ENCODE data around the gene KRTAP29-1.
A peak's percentile ranks its signal among the peaks of the same experiment; 100 is the strongest.

KRTAP29-1 gene

DNA sequence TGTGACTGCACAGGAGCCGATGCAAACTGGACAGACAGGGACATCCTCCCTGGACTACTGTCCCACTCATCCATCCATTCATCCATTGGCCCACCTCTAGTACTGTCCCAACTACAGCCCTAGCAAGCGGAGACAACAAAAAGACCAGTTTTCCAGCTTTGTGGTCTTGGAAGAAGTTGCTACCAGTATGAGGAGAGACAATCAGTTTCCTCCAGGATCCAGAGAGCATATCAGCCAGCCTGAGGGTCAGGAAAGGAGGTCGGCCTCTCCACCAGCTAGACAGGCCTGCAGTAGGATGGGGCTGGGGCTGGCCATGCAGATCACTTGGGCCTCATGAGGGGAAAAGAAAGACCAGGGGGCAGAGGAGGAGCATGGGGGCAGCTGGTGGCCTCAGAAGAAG is 31.2 kb upstream of the KRTAP29-1 start:
- TF ChIP-seq, protein P1, sequence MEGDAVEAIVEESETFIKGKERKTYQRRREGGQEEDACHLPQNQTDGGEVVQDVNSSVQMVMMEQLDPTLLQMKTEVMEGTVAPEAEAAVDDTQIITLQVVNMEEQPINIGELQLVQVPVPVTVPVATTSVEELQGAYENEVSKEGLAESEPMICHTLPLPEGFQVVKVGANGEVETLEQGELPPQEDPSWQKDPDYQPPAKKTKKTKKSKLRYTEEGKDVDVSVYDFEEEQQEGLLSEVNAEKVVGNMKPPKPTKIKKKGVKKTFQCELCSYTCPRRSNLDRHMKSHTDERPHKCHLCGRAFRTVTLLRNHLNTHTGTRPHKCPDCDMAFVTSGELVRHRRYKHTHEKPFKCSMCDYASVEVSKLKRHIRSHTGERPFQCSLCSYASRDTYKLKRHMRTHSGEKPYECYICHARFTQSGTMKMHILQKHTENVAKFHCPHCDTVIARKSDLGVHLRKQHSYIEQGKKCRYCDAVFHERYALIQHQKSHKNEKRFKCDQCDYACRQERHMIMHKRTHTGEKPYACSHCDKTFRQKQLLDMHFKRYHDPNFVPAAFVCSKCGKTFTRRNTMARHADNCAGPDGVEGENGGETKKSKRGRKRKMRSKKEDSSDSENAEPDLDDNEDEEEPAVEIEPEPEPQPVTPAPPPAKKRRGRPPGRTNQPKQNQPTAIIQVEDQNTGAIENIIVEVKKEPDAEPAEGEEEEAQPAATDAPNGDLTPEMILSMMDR (IDR thresholded peaks at IDR 0.05; ENCODE audit: borderline replicate concordance, insufficient read depth, low read depth, low read length) = no peak
- H3K4me3 ChIP-seq (ENCODE audit: low read depth, low read length) = no peak overlapping the region

DNA sequence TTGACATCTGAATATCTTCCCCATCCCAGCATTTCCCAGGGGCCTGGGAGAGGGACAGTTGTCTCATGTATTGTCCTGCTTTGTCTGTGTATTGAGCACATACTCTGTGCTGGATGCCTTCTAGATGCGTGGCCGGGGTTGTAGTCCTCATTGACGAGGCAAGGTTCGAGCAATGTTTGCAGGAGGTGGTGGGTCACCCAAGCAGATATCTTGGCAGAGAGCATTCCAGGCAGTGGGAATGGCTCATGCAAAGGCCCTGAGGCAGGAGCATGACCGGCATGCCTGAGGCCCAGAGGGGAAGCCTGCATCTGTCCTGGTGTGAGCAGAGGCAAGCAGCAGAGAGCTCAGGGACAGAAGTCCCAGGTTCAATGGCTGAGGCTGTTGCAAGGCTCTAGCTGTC is 30.4 kb upstream of the KRTAP29-1 start:
- H3K4me3 ChIP-seq (ENCODE audit: low read depth, low read length) = no peak overlapping the region
- TF ChIP-seq, protein P1 (IDR thresholded peaks at IDR 0.05; ENCODE audit: borderline replicate concordance, insufficient read depth, low read depth, low read length) = no peak

DNA sequence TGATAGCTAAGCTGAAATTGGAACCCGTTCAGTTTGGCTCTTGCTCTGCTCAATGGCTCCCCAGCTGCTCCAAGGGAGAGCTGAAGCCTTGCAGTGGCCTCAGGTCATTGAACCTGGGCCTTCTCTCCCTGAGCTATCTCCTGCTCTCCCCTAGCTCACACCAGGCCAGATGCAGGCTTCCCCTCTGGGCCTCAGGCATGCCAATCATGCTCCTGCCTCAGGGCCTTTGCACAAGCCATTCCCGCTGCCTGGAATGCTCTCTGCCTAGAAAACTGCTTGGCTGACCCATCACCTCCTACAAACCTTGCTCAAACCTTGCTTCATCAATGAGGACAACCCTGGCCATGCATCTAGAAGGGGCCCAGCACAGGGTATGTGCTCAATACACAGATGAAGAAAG is 29.6 kb upstream of the KRTAP29-1 start:
- no peak overlapping the region for H3K4me3 ChIP-seq (ENCODE audit: low read depth, low read length)
- TF ChIP-seq, protein P1 (IDR thresholded peaks at IDR 0.05; ENCODE audit: borderline replicate concordance, insufficient read depth, low read depth, low read length) = no peak

DNA sequence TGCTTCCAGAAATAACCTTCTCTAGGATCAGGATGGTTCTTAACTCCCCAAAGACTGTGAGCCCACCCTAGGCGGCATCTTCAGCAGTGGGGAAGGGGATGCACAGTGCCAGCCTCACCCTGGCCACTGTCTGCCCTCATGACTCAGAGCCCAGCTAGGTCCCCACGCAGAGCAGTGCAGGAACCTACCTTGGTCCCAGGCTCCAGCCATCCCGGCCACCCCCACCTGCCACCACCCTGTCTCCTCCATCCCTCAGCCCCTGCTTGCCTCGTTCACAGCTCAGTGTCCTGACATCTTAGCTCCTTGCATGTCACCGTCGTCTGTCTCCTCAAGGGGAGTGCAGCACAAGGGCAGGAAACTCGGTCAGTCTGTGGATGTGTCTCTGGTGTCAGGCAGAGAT is 29.0 kb upstream of the KRTAP29-1 start:
- TF ChIP-seq, protein P1 (IDR thresholded peaks at IDR 0.05; ENCODE audit: borderline replicate concordance, insufficient read depth, low read depth, low read length) = no peak

DNA sequence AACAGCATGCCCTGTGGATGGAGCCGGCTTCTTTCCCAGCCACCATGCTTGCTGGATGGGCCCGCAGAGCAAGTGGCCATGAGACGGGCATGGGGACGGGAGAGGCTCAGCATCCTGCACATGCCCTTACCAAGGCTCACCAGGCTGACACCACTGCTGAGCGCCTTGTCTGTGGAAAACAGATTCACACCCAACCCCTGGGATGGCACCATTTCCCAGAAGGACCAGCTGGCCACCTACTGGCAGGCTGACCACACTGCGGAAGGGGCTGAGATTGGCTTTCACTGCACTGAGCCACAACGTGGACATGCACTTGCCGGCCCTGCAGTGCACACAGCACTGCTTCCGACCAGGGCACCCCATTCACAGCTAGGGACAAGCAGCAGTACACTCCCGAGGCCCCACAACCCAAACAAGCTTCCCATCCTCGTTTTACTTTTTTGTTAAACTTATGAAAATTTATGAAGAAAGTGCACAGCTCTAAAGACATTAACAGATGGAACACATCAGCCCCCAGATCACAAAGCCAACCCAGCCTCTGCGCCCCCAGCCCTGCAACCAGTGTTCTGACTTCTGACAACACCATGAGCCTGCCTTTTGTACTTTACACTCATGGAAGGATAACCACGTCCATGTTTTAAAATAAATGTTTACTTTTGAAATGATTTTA is 26.8 kb upstream of the KRTAP29-1 start:
- TF ChIP-seq, protein P1 (IDR thresholded peaks at IDR 0.05; ENCODE audit: borderline replicate concordance, insufficient read depth, low read depth, low read length) = peak; percentile 65; the same call in 1 of the 2 replicates
- H3K4me3 ChIP-seq (ENCODE audit: low read depth, low read length) = no peak overlapping the region

More for the DNA sequence above, 29.0 kb upstream of the KRTAP29-1 start:
- H3K4me3 ChIP-seq (ENCODE audit: low read depth, low read length) = no peak overlapping the region

DNA sequence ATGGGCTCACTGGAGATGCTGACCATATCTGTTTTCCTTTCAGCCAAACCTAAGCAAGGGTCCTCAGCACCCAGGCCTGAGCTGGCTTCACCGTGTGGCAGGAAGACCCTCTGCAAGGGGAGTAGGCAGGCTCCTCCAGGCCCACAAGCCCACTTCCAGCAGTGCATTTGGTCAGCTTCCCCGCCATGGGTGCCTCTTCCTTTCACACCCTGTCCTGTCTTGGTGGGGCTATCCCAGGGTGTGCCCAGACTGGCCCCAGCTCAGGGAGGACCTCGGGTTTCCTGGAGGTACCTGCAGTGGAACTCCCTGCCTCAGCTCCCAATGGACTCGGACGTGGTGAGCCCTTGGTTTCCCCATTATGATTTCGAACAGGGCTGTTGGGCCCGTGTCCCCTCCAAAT is 25.6 kb upstream of the KRTAP29-1 start:
- TF ChIP-seq, protein P1 (IDR thresholded peaks at IDR 0.05; ENCODE audit: borderline replicate concordance, insufficient read depth, low read depth, low read length) = no peak
- H3K4me3 ChIP-seq (ENCODE audit: low read depth, low read length) = no peak overlapping the region

DNA sequence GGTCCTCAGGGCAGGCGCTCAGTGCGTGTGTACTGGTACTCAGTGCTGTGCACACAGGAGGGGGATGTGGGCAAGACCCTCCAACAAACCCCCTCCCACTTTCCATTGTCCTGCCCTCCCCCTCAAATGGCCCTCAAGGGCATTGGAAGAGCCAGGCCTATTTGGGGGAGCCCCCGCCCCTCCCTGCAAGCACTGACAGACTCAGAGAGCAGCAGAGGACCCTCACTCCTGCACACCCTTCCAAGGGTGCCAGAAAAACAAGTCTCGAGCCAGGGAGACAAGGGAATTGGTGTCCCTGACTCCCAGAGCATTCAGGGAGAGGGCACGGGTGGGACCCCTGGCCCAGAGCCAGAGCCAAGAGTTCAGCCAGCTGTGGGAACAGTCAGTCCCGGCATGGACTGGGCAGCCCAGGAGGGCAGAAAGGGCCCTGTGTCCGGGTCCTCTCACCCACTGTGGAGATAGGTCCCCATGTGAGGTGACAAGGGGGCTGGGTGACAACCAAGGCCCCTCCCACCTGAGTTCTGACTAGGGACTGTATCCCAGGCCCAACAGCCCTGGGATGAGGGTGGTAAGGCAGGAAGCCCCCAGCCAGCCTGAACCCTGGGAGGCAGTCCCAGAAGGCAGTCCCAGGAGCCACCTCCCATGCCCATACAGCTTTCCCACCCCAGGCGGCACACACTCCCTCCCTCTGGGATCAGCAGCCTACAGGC is 24.9 kb upstream of the KRTAP29-1 start:
- H3K4me3 ChIP-seq (ENCODE audit: low read depth, low read length) = no peak overlapping the region
- TF ChIP-seq, protein P1 (IDR thresholded peaks at IDR 0.05; ENCODE audit: borderline replicate concordance, insufficient read depth, low read depth, low read length) = no peak

Measured in GM12875 (cell line).